A673 (cell line): ENCODE measurements around the gene PRR14L. TPM values are rescaled to one million over a fixed set of nuclear protein-coding genes. Genes with fewer than 3 reads are reported as not detected.
A peak's percentile ranks its signal among the peaks of the same experiment; 100 is the strongest.

Experiments
- BruUV-seq: library from RNA; stranded (reverse); fragments of 400-500 nt; replicated peaks from 2 replicates; lab custom pipeline; 2021; lab: Mats Ljungman, UMichigan
- CTCF ChIA-PET: fragments of 300-600 bp; sonication (Branson Sonifier 250); formaldehyde crosslinking; loops from one replicate; lab custom pipeline; 2022; ENCODE audit warnings: antibody characterized with exemption; lab: Charles Lee
- POLR2A ChIA-PET: fragments of 300-600 bp; sonication (Branson Sonifier 250); formaldehyde crosslinking; loops from one replicate; lab custom pipeline; 2022; ENCODE audit warnings: antibody characterized with exemption; ENCODE audit not compliant: low non-redundant PET; lab: Charles Lee
- DNase-seq: peaks from one replicate; pipeline ENCODE4 v3.0.0-alpha.2; 2015; ENCODE audit warnings: low spot score
- H3K27ac ChIP-seq: fragments of 200-600 bp; sonication (generic); 2 replicates; pipeline ENCODE4 v1.5.1; 2016; ENCODE audit warnings: mixed run types, low read depth, mild to moderate bottlenecking, mixed read lengths, antibody characterized with exemption, low read length; ENCODE audit not compliant: poor library complexity, severe bottlenecking
- H3K27me3 ChIP-seq: fragments of 200-600 bp; sonication (generic); replicated peaks from 2 replicates; pipeline ENCODE4 v1.6.1; 2017; ENCODE audit warnings: mixed run types, low read depth, mild to moderate bottlenecking, mixed read lengths, antibody characterized with exemption, low read length; ENCODE audit not compliant: insufficient read depth, poor library complexity
- H3K36me3 ChIP-seq: fragments of 200-600 bp; sonication (generic); 2 replicates; pipeline ENCODE4 v1.6.1; 2016; ENCODE audit warnings: mixed run types, mild to moderate bottlenecking, mixed read lengths, antibody characterized with exemption, low read length; ENCODE audit not compliant: insufficient read depth, poor library complexity, severe bottlenecking
- H3K4me1 ChIP-seq: fragments of 200-600 bp; sonication (generic); 2 replicates; pipeline ENCODE4 v1.6.1; 2017; ENCODE audit warnings: mixed run types, mild to moderate bottlenecking, mixed read lengths, antibody characterized with exemption, low read length; ENCODE audit not compliant: insufficient read depth, poor library complexity, severe bottlenecking
- H3K4me3 ChIP-seq: fragments of 200-600 bp; sonication (generic); 2 replicates; pipeline ENCODE4 v1.5.1; 2016; ENCODE audit warnings: low read depth, mixed run types, mild to moderate bottlenecking, mixed read lengths, low read length; ENCODE audit not compliant: poor library complexity, severe bottlenecking
- H3K9me3 ChIP-seq: fragments of 200-600 bp; sonication (generic); 2 replicates; pipeline ENCODE4 v1.6.1; 2016; ENCODE audit warnings: mixed run types, low read depth, mild to moderate bottlenecking, mixed read lengths, antibody characterized with exemption, low read length; ENCODE audit not compliant: poor library complexity, severe bottlenecking
- EZH2 ChIP-seq: fragments of 200-600 bp; sonication (generic); IDR thresholded peaks from 2 replicates; pipeline ENCODE4 v1.6.1; 2017; ENCODE audit warnings: borderline replicate concordance, low read depth, mild to moderate bottlenecking, mixed read lengths, antibody characterized with exemption, low read length; ENCODE audit not compliant: poor library complexity, severe bottlenecking
- intact Hi-C: fragments of 100-400 bp; cut with micrococcal nuclease; formaldehyde crosslinking; loops from one replicate; pipeline ENCODE4 v1.10.0; 2022; ENCODE audit not compliant: unreplicated experiment
- total RNA-seq: library from RNA; stranded (reverse); gene quantifications from 2 replicates; pipeline ENCODE4 v1.2.3, GENCODE V29; 2021
- TF ChIP-seq, protein P1 (sequence below): fragments of 300-800, 200-600 bp; sonication (generic); conservative IDR thresholded peaks from 2 replicates; pipeline ENCODE4 v1.5.1; 2017; ENCODE audit warnings: low read depth, mild to moderate bottlenecking, antibody characterized with exemption, low read length, moderate library complexity, mixed read lengths

Gene PRR14L
- total RNA-seq, 1 experiment from 2014 or later, result 65.4 TPM

- peak overlapping the region; percentile 71 for H3K4me3 ChIP-seq
These were observed 4.9 kb upstream of the PRR14L start for GRCh38 chr22:31754813-31755212.

GRCh38 chr22:31753634-31754501 lies 3.9 kb upstream of the PRR14L start, which contains the start of gene DEPDC5:
Gene DEPDC5 (plus strand): TSS chr22:31754019. CDS start chr22:31754922, 903 bp downstream.
- TF ChIP-seq, protein P1, sequence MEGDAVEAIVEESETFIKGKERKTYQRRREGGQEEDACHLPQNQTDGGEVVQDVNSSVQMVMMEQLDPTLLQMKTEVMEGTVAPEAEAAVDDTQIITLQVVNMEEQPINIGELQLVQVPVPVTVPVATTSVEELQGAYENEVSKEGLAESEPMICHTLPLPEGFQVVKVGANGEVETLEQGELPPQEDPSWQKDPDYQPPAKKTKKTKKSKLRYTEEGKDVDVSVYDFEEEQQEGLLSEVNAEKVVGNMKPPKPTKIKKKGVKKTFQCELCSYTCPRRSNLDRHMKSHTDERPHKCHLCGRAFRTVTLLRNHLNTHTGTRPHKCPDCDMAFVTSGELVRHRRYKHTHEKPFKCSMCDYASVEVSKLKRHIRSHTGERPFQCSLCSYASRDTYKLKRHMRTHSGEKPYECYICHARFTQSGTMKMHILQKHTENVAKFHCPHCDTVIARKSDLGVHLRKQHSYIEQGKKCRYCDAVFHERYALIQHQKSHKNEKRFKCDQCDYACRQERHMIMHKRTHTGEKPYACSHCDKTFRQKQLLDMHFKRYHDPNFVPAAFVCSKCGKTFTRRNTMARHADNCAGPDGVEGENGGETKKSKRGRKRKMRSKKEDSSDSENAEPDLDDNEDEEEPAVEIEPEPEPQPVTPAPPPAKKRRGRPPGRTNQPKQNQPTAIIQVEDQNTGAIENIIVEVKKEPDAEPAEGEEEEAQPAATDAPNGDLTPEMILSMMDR, result no peak
- no peak for TF ChIP-seq EZH2
- Histone ChIP-seq H3K36me3 (peaks cover 6% of the 10 kb centered on the region), H3K27me3 (no peaks in the 10 kb centered on the region), H3K27ac (peak within 1 kb of the TSS; percentile 84), H3K9me3 (no peaks in the 10 kb centered on the region), H3K4me1 (peaks cover 9% of the 10 kb centered on the region), H3K4me3 (peak within 1 kb of the TSS; percentile 71)
- peak; percentile 97 for DNase-seq
- CTCF ChIA-PET, result no interaction called here
- no TSS peak for BruUV-seq
- POLR2A ChIA-PET, result interaction anchor here (0.6 kb wide), 1 partner anchor 192 kb away, joined by 4 read pairs; no protein-coding TSS in a partner anchor
- intact Hi-C loops, result loop anchor here (10.0 kb wide), 1 partner anchor 191 kb away; the partner anchor contains the start of gene YWHAH

More at GRCh38 chr22:31754813-31755212, 4.9 kb upstream of the PRR14L start:
- no peak for TF ChIP-seq EZH2
- TF ChIP-seq, protein P1, result no peak
- POLR2A ChIA-PET, result no interaction called here
- intact Hi-C loops, result loop anchor here (10.0 kb wide), 1 partner anchor 190 kb away; the partner anchor contains the start of gene YWHAH
- peaks cover 6% of the 10 kb centered on the region for H3K36me3 ChIP-seq
- DNase-seq, result no peak
- H3K27ac ChIP-seq, result peak overlapping the region; percentile 25
- CTCF ChIA-PET, result no interaction called here
- H3K4me1 ChIP-seq, result peaks cover 9% of the 10 kb centered on the region
- no TSS peak for BruUV-seq
- H3K27me3 ChIP-seq, result no peaks in the 10 kb centered on the region
- H3K9me3 ChIP-seq, result no peaks in the 10 kb centered on the region

- Histone ChIP-seq H3K36me3 (peaks cover 3% of the 10 kb centered on the region), H3K4me3 (peak overlapping the region; percentile 71), H3K9me3 (no peaks in the 10 kb centered on the region), H3K27ac (peak overlapping the region; percentile 84), H3K4me1 (peaks cover 16% of the 10 kb centered on the region), H3K27me3 (no peaks in the 10 kb centered on the region)
- ChIA-PET CTCF (no interaction called here), POLR2A (interaction anchor here (0.6 kb wide), 1 partner anchor 193 kb away, joined by 4 read pairs; no protein-coding TSS in a partner anchor)
- BruUV-seq, result TSS peak; percentile 16
- no peak for TF ChIP-seq EZH2
- TF ChIP-seq, protein P1, result no peak
- intact Hi-C loops, result loop anchor here (10.0 kb wide), 1 partner anchor 192 kb away; the partner anchor contains the start of gene YWHAH
- DNase-seq, result no peak
These were observed 3.2 kb upstream of the PRR14L start for GRCh38 chr22:31753005-31753633.
